Stimulated activated CD4-positive, alpha-beta T cell treated with anti-CD3 and anti-CD28 coated beads, TNF-alpha, amount 100 ng/mL, for 48 hours (primary cell): ENCODE results near the gene SULT1A1.
"Not testable (repeated sequence)": the region's sequence is repeated elsewhere in the genome, so short reads cannot be mapped to it uniquely, and the experiment has no call there.

Source experiments
- DNase-seq, 3 donors: peaks; one replicate each; pipeline ENCODE4 v3.0.0-alpha.2; 2020; ENCODE audit warnings: low read depth in 3 of 3

Gene SULT1A1

DNA sequence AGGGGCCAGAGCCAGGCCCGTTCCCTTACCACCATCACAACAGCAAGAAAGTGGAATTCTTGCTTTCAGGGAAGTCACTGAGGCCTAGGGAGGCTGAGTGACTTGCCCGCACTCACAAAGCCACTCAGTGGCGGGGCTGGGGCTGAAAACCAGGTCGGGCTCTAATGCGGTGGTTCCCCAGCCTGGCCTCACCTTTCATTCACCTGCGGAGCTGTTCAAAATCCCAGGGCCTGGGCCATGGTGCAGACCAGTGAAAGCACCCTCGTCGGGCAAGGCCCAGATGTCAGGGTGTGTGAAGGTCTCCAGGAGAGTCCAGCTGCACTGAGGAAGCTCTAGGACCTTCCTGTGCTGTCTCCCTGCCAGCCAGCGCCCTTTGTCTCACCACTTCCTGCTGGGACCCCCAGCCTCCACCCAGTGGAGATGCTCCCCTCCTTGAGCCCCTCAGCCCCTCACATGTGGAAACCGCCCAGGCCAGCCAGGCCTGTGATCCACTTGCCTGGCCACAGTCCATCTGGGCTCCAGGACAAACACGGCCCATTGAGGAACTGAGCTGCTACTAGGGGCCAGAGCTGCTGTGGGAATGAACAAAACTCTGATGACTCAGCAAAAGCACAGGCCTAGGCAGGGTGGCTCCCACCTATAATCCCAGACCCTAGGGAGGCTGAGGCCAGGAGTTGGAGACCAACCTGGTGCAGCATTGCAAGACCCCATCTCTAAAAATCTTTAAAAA lies 812 bp downstream of the SULT1A1 start:
- not testable (repeated sequence) for DNase-seq

DNA sequence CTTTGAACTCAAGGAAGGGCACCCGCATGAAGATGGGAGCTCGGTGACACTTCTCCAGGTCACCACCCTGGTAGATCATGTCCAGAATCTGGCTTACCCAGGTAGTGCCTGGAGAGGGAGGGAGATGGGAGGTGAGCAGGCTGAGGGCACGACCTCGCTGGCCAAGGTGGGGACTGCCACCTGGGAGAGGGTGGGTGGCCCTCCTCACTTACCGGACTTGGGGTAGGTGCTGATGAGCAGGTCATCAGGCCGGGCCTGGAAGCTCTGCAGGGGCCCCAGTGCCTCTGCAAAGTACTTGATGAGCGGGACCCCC lies 1.4 kb downstream of the SULT1A1 start:
- not testable (repeated sequence) for DNase-seq

DNA sequence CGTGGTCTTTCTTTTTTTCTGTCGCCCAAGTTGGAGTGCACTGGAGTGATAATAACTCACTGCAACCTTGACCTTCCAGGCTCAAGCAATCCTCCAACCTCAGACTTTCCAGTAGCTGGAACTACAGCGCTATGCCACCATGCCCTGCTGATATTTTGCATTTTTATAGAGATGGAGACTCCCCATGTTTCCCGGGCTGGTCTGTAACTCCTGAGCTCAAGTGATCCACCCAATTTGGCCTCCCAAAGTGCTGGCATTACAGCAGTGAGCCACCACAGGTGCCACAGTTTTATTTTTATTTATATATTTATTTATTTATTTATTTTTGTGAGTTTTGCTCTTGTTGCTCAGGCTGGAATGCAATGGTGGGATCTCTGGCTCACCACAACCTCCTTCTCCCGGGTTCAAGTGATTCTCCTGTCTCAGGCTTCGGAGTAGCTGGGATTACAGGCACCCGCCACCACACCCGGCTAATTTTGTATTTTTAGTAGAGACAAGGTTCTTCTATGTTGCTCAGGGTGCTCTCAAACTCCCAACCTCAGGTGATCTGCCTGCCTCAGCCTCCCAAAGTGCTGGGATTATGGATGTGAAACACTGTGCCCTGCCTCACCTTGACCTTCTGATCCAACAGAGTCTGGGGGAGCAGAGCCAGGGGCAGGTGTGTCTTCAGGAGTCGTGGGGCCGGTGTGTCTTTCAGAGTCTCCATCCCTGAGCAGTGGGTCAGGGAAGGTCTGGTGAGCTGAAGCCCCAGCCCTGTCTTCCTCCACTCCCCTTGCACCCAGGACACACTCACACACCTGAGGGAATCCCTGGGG lies 2.0 kb downstream of the SULT1A1 start:
- DNase-seq = not testable (repeated sequence)

DNA sequence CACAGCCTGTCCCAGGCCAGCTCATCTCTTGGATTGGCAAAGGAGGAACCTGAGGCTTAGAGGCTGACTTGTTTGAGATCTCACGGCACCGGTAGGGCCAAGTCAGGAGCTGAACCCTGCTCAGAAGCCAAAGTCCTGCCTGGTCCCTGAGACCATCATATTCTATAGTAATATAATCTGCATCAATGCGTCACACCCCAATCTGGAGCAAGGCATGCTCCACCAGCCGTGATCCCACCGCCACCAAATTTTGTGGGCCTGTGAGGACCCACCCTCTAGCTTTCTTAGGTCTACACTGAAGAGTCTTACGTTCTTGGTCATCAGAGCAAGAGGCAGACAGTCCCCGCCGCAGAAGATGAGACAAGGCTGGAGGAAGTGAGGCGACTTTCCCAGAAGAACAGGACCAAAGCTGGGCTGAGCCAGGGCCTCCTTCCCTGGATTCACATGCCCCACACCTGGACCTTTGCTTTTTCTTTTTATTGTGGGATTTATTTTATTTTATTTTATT lies 2.7 kb downstream of the SULT1A1 start:
- DNase-seq = no peak

DNA sequence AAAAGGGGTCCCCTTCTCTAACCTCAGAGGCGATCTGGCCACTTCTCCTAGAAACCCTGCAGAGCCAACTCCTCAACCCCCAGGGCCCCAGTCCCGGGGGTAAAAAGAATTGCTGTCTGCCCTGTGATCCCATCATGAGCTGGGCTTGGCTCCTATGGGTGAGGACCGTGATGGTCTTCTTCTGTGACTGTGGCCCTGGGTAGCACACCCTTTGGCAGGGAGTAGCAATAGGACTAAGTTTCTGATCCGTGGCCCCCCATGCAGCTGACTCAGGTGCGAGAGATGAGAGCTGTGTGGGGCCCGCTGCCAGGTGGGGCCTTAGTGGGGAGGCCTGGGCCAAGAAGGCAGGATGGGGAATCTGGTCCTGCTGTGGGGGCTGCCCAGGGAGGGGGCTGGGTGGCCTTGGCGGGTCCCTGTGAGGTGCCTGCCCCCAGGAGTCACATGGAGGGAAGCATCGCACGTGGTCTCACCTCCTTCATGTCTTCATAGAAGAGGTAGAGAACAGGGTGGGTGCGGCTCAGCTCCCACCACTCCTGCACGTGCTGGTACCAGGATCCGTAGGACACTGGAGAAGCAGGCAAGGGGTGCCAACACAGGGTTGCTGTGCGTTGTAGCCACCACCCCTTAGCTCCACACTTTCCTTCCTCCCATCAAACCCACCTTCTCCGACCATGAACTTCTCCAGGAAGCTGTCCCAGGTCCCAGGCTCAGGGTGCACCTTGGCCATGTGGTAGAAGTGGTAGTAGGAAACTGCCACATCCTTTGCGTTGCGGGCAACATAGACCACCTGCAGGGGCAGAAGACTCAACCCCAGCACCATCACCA lies 3.3 kb downstream of the SULT1A1 start:
- DNase-seq = no peak

DNA sequence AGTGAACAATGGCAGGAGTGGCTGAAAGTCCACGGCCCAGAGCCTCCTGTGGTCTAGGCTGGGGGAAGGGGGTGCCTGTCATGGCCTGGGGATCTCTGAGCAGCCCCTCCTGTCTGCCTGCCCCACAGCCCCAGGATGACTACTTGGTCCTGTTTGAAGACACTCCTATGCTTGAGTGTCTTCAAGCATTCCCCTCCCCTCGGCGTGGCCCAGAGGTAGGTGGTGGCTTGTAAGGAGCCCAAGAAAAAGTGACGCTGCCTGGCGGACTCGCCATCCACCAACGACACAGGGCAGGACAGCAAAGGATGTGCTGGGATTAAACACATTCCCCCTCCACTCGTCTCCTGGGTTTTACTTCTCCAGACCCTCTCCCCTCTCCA lies 5.7 kb downstream of the SULT1A1 start:
- no peak for DNase-seq

DNA sequence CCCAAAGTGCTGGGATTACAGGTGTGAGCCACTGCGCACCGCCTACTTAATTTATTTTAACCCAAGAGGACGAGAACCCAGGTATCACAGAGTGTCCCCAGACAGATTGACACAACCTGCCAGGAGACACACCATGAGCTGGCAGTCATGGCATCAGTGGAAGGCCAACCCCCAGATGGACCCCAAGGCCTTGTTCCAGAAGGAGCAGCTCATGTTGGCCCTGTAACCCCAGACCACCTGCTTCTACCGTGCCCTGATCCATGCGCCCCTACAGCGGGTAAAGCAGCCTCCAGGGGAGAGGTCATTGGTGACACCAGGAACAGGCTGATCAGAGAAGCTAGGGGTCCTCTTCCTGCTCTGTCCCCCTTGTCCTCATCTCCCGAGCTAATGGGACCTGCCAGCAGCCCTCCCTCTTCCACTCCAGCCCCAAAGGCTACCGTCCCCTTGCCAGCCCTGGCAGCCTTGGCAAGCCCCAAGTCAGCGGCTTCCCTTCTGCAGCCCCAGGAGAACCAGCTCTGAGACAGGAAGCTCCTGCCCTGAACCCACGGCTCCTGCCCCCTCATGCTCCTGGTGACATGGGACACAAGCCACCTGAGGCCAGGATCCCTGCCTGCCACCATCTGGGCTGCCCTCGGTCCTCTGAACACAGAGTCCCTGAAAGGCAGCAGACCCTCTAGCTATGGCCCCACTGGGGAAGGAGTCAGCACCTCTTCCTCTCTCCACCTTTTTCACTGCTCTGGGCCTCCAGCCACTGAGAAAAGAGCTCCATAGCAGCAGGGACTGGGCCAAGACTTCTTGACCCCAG lies 6.3 kb downstream of the SULT1A1 start:
- DNase-seq = no peak

DNA sequence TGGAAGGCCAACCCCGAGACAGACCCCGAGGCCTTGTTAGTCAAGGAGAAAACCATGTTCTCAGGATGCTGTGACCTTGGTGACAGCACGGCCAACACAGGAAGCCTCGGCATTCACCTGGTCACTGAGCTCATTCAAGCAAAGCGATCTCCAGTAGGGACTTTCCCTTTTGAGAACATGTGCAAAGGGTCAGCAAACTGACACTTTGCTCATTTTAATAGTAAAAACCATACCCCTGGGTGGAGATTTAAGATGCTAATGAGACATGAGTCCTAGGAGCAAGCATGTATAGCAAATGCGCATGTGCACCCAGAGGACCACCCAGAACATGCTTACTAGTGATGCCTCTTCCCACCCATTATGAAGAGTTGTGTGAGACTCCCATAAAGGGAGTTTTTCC lies 7.3 kb downstream of the SULT1A1 start:
- no peak for DNase-seq

DNA sequence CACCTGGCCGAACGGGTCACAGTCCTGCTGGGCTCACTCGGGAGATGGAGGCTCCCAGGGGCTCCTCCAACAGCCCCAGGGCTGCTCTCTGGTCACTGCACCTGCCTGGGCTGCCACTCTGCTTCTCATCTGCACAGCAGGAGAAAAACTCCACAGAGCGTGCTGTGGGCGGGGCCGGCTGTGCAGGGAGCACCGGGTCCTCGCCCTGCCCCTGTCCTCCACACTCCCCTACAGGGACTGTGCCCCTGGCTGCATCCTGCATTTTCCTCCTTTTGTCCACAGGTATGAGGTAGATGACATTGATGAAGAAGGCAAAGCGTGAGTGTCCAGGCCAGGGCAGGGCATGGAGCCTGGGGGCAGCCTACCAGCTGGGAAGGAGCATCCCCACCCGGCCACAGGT lies 7.8 kb downstream of the SULT1A1 start:
- DNase-seq = not testable (repeated sequence)

DNA sequence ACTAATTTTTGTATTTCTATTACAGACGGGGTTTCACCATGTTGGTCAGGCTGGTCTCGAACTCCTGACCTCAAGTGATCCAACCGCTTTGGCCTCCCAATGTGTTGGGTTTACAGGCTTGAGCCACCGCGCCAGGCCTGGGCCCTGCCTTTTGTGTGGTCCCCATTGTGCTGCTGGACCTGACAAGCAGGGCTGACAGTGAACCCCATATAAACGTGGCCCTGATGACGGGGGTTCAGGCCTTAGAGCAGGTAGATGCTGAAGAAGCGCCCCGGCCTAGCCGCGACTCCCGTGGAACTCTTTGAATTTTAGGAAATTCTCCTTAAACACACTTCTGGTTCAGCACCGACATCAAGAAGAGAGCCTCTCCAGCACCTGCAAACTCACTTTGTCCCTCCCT lies 8.3 kb downstream of the SULT1A1 start:
- DNase-seq = not testable (repeated sequence)

DNA sequence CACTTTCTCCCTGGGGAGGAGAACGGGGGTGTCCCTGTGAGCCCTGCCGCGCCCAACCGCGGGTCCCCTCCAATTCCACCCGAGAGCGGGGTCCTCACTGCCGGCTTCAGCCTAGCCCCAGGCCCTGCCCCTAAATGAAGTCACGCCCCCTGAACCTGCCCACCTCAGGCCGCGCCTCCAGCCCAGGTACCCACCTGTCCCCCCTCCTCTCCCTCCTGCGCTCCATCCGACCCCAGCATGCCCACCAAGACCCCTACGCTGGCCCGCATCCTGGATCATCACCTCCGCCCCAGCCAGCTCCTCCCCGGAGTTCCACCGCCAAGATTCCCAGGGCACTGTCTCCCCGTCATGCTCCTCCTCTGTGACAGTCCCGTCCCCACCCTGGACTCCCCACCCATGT lies 8.9 kb downstream of the SULT1A1 start:
- DNase-seq = not testable (repeated sequence)

DNA sequence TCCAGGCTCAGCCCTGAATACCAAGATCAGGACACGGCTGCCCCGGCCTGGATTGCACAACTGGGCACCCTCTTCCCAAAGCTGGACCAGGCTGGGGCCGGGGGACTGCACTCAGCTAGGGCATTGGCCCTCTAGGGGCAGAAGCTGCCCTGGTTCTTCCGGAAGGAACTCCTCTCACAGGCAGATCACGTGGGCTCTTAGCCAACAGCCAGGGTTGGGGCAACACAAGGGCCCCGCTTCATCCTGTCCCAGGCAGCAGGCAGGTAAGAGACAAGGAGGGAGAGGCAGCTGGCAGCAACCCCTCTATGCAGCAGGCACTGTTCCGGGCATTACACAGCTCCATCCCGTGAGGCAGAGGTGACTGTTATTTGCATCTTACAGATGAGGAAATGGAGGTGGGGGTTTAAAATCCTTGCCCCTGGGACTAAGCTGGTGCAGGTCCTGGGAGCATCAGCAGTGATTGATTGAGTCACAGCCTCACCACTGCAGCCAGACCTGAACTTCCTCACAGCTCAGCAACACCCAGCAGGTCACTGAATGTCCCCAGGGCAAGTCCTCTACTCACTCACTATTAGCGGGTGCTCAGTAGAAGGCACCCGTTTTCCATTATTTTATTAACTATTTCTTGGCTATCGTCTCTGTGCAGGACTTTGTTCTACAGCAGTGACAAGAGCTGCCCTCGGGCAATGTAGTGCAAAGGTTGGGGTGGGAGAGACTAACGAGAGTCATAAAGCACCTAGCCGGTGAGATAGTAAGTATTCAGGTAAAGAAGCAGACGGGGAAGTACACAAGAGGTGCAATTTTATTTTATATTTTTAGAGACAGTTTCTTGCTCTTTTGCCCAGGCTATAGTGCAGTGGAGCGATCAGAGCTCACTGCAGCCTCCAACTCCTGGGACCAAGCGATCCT lies 10.2 kb downstream of the SULT1A1 start:
- not testable (repeated sequence) for DNase-seq

DNA sequence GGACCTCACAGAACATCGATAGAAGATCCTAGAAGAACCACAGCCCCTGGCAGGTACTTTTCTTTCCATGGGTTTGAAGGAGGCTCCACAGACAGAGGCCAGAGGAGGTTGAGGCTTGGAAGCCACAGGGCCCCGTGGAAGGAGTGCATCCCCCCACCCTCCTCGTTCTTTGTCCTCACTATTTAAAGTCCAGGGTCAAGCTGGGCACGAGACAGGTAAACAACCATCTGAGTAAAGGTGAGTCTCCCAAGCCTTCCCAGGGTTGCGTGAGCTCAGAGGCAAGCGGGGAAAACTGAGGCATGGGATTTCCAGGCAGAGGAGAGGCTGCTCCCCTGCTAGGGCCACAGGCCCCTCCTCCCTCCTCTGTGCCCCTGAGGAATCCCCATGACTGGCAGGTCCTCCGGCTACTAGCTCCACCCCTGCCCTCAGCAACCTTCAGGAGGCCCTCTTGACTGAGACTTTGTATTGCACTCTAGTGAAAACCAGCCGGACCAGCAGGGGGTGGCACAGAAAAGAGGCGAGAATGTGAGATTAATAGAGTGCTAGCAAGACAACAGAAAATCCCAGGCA lies 12.1 kb downstream of the SULT1A1 start:
- DNase-seq = no peak

DNA sequence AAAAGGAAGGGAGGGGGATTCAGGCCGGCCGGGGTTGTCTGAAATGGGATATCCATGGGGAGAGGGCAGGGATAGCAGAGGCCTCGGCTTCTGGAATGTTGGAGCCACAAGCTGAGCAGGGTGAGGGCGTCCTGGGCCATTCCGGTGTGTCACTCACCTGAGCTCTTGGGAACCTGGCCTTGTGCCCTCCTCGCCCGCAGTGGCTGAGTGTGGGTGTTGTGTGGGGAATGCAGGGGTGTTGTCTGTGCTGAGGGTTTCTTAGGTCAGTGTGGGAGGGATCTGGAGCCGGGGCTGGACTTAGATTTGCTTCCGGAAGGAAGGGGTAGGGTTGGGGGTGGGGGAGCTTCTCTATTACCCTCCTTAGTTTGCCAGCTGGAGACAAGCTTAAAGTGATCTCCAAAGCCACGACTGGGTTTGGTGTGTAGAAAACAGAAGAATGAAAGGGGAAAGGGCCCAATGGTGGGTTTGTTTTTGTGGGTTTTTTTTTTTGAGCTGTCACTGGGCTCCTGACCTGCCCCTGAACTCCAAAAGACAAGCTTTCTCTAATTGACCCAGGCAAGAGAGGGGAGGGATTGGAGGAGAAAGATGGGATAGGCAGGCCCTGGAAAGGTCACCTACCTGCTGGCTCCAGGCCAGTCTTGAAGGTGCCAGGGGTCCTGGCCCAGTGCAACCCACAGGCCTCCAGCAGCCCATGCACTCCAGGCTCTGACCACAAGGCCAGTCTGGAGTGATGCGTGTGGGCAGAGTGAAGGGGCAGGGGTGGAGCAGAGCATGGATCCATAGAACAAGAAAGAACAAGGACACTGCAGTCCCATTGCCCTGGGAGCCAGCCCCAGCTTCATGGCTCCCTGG lies 12.8 kb downstream of the SULT1A1 start, which contains the start of gene SULT1A2:
Gene SULT1A2, minus strand, starts transcription at position 211 of the 852 bp plus-strand sequence. CDS start 1,120 bp downstream, outside the sequence.
- no peak for DNase-seq

DNA sequence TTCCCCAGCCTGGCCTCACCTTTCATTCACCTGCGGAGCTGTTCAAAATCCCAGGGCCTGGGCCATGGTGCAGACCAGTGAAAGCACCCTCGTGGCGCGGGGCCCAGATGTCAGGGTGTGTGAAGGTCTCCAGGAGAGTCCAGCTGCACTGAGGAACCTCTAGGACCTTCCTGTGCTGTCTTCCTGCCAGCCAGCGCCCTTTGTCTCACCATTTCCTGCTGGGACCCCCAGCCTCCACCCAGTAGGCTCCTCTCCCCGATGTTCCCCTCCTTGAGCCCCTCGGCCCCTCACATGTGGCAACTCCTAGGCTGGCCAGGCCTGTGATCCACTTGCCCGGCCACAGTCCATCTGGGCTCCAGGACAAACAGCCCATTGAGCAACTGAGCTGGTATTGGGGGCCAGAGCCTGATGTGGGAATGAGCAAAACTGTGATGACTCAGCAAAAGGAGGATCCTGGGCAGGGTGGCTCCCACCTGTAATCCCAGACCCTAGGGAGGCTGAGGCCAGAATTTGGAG lies 13.7 kb downstream of the SULT1A1 start:
- DNase-seq = no peak

DNA sequence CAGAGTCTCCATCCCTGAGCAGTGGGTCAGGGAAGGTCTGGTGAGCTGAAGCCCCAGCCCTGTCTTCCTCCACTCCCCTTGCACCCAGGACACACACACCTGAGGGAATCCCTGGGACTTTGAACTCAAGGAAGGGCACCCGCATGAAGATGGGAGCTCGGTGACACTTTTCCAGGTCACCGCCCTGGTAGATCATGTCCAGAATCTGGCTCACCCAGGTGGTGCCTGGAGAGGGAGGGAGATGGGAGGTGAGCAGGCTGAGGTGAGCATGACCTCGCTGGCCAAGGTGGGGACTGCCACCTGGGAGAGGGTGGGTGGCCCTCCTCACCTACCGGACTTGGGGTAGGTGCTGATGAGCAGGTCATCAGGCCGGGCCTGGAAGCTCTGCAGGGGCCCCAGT lies 14.4 kb downstream of the SULT1A1 start:
- not testable (repeated sequence) for DNase-seq

DNA sequence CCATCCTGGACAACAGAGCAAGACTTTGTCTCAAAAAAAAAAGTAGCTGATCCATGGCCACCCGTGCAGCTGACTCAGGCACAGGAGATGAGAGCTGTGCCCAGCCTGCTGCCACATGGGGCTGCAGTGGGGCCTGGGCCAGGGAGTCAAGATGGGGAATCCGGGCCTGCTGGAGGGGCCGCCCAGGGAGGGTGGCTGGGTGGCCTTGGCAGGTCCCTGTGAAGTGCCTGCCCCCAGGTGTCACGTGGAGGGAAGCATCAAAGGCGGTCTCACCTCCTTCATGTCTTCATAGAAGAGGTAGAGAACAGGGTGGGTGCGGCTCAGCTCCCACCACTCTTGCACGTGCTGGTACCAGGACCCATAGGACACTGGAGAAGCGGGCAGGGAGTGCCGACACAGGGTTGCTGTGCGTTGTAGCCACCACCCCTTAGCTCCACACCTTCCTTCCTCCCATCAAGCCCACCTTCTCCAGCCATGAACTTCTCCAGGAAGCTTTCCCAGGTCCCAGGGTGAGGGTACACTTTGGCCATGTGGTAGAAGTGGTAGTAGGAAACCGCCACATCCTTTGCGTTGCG lies 16.8 kb downstream of the SULT1A1 start:
- DNase-seq = no peak

DNA sequence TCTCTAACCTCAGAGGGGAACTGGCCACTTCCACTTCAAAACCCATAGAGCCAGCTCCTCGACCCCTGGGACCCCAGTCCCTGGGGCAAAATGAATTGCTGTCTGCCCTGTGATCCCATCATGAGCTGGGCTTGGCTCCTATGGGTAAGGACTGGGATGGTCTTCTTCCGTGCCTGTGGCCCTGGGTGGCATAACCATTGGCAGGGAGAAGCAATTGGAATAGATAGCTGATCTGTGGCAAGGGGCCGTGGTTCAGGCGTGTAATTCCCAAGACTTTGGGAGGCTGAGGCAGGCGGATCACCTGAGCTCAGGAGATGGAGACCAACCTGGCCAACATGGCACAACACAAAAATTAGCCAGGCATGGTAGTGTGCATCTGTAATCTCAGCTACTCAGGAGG lies 17.3 kb downstream of the SULT1A1 start:
- DNase-seq = no peak
